ENCODE measurements around the gene PLPPR1. TPM values are rescaled to one million over a fixed set of nuclear protein-coding genes. Genes with fewer than 3 reads are reported as not detected.

Gene PLPPR1
- total RNA-seq, 1 experiment from 2014 or later, result not detected

DNA sequence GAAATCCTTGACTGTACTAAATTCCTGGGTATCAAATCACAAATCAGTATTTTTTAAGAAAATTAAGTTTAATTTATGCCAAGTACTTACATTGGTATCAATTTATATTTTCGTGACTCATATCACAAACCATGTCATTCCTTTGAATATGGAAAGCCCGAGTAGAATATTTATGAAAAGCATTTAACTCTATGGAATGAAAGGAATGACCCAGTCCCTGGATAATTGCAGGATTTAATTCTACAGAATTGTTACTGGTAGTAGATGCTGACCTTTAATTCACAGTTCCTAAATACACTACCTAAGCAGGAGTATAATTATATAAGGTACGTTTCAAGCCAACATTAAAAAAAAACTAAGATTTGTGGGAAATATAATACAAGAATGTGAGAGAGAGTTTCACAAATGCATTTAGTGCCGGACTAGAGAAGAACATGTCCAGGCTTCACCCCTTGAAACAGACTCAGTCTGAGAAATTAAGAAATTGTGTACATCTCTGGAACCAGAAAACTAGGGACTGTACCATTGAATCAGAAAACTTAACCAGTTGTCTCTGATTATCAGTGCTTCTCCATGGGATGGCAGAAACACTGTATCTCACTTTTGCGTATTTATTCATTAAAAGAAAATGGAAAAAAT is 28.5 kb upstream of the PLPPR1 start:
- no peak overlapping the region for H3K9ac ChIP-seq (ENCODE audit: low read length)
- H3K9me3 ChIP-seq (ENCODE audit: control insufficient read depth in 1 of 2, insufficient read depth in 1 of 2, low read depth in 1 of 2, low read length in 2 of 2), result no peaks in the 10 kb centered on the region
- no peaks in the 10 kb centered on the region for H3K9me2 ChIP-seq (ENCODE audit: insufficient read depth)
- ChIA-PET CTCF (no interaction called here), RAD21 (ENCODE audit: low non-redundant PET in 1 of 2, low total read pairs in 2 of 2, uncharacterized antibody in 2 of 2, unreplicated experiment in 2 of 2) (no interaction called here), POLR2A (no interaction called here)
- intact Hi-C loops (cut with micrococcal nuclease), result loop anchor here (5.0 kb wide), 1 partner anchor 53 kb away; no protein-coding TSS in a partner anchor
- no peak overlapping the region for H2AFZ ChIP-seq (ENCODE audit: low read depth, low read length, poor library complexity, severe bottlenecking)
- no peak for DNase-seq (ENCODE audit: low read depth, low spot score)
- no peak for TF ChIP-seq EZH2phosphoT487 (IDR thresholded peaks at IDR 0.05; ENCODE audit: borderline replicate concordance)
- TF ChIP-seq POLR2A (IDR thresholded peaks at IDR 0.05; ENCODE audit: borderline replicate concordance, extremely low read depth, insufficient read depth, insufficient read length), result no peak
- TF ChIP-seq, protein P1, sequence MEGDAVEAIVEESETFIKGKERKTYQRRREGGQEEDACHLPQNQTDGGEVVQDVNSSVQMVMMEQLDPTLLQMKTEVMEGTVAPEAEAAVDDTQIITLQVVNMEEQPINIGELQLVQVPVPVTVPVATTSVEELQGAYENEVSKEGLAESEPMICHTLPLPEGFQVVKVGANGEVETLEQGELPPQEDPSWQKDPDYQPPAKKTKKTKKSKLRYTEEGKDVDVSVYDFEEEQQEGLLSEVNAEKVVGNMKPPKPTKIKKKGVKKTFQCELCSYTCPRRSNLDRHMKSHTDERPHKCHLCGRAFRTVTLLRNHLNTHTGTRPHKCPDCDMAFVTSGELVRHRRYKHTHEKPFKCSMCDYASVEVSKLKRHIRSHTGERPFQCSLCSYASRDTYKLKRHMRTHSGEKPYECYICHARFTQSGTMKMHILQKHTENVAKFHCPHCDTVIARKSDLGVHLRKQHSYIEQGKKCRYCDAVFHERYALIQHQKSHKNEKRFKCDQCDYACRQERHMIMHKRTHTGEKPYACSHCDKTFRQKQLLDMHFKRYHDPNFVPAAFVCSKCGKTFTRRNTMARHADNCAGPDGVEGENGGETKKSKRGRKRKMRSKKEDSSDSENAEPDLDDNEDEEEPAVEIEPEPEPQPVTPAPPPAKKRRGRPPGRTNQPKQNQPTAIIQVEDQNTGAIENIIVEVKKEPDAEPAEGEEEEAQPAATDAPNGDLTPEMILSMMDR (IDR thresholded peaks at IDR 0.05 in 2 of 3, conservative IDR thresholded peaks at IDR 0.05 in 1 of 3; ENCODE audit: borderline replicate concordance in 1 of 3, insufficient read depth in 1 of 3, low read depth in 2 of 3, low read length in 2 of 3), result no peak
- no peak for TF ChIP-seq ZNF274 (IDR thresholded peaks at IDR 0.05; ENCODE audit: low read depth, low read length)
- no peak for TF ChIP-seq ZFX (IDR thresholded peaks at IDR 0.05)
- no peak for TF ChIP-seq ZBTB33 (IDR thresholded peaks at IDR 0.05; ENCODE audit: extremely low read depth, insufficient replicate concordance, low read length)
- no peaks in the 10 kb centered on the region for H4K20me1 ChIP-seq (ENCODE audit: insufficient read depth)
- no peak overlapping the region for H3K4me2 ChIP-seq (ENCODE audit: low read length)
- no TSS peak for BruUV-seq (replicated peaks)
- no peak overlapping the region for H3K27ac ChIP-seq (ENCODE audit: low read depth, low read length)
- no peaks in the 10 kb centered on the region for H3K36me3 ChIP-seq (ENCODE audit: control insufficient read depth in 1 of 2, insufficient read depth in 2 of 2, low read length in 2 of 2)
- ATAC-seq, result no peak
- H3K79me2 ChIP-seq (ENCODE audit: insufficient read depth, low read length), result no peaks in the 10 kb centered on the region
- no peaks in the 10 kb centered on the region; the same call in 1 of the 2 replicates for H3K27me3 ChIP-seq (ENCODE audit: insufficient read depth, low read length)
- H3K4me3 ChIP-seq (replicated peaks in 1 of 2; ENCODE audit: low read depth in 1 of 2, low read length in 2 of 2), result no peak overlapping the region
- no peaks in the 10 kb centered on the region for H3K4me1 ChIP-seq (ENCODE audit: control insufficient read depth in 1 of 2, insufficient read depth in 2 of 2, low read length in 2 of 2)
